Cardiac muscle cell (in vitro differentiated cells and primary cell): ENCODE results near the gene SYT10. TPM values are rescaled to one million over a fixed set of nuclear protein-coding genes. Genes with fewer than 3 reads are reported as not detected.

Experiments
- DNase-seq, 2 donors: peaks; one replicate each; pipeline versions ENCODE4 v3.0.0 to v3.0.0-alpha.2; 2010 to 2017; ENCODE audit warnings: low read depth in 1 of 2, low spot score in 1 of 2
- H3K27ac ChIP-seq: fragments of 200-600 bp; sonication (generic); 2 replicates; pipeline ENCODE4 v1.5.1; 2016
- H3K27me3 ChIP-seq: fragments of 200-600 bp; sonication (generic); 2 replicates; pipeline ENCODE4 v1.6.0; 2016; ENCODE audit warnings: control low read depth
- H3K36me3 ChIP-seq: fragments of 200-600 bp; sonication (generic); 2 replicates; pipeline ENCODE4 v1.5.1; 2016; ENCODE audit warnings: control low read depth
- H3K4me1 ChIP-seq: fragments of 200-600 bp; sonication (generic); 2 replicates; pipeline ENCODE4 v1.8.1; 2017; ENCODE audit warnings: low read depth, mild to moderate bottlenecking, mixed run types
- H3K4me3 ChIP-seq: fragments of 200-600 bp; sonication (generic); 2 replicates; pipeline ENCODE4 v1.5.1; 2016; ENCODE audit warnings: mild to moderate bottlenecking
- H3K9me3 ChIP-seq: fragments of 200-600 bp; sonication (generic); 2 replicates; pipeline ENCODE4 v1.5.1; 2017; ENCODE audit warnings: low read depth, mild to moderate bottlenecking, control low read depth
- polyA plus RNA-seq: library from polyadenylated mRNA; unstranded; fragments of >200 nt; fragmentation: Nextera tagmentation; extraction: Ambion mirVana; gene quantifications from 2 replicates; pipeline ENCODE4 v1.2.1, GENCODE V29; 2016
- total RNA-seq: library from RNA; depleted of rRNA; stranded (reverse); fragments of >200 nt; gene quantifications from 2 replicates; pipeline ENCODE4 v1.2.3, GENCODE V29; 2016
- TF ChIP-seq, protein P1 (sequence below): IDR thresholded peaks from 2 replicates; pipeline ENCODE4 v1.5.1; 2012; ENCODE audit warnings: low read depth, mild to moderate bottlenecking, low read length

SYT10 gene
- total and polyA plus RNA-seq, 2 experiments from 2014 or later, result 1.4 TPM

DNA sequence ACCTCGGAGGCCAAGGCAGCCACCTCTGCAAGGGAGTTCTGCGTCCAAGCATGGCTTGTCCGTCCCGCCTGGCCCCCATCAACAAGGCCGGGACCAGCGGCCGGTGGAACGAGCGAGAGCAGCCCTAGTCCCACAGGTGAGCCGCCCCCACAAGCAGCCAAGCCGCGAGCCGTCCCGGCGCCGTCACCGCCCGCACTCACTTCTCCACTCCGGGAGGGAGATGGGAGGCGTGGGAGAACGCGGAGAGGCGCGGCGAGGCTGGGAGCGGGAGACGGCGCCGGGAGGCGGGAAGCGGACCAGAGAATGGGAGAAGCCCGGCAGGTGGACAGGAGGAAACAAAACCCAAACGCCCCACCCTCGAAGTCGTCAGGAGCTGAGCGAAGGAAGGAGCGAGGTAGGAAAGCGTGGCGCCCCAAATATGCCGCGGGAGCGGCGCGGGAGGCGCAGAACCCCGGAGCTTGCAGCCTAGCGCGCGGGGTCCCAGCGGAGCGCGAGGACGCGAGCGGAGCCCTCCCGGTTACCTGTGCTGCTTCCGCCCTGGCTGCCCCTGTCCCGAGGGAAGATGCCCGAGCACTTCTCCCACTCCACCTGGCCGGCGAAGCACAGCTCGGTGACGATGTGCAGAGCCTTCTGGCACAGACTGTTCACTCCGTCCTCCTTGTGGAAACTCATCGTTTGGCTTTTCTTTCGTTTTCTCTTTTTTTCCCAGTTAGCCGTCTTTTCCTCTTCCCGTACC, 600 bp downstream of the SYT10 start:
- Histone ChIP-seq H3K36me3 (no peaks in the 10 kb centered on the region), H3K27me3 (peaks cover 12% of the 10 kb centered on the region), H3K27ac (no peak overlapping the region), H3K4me3 (peak overlapping the region; percentile 73), H3K4me1 (no peaks in the 10 kb centered on the region), H3K9me3 (no peaks in the 10 kb centered on the region)
- TF ChIP-seq, protein P1, sequence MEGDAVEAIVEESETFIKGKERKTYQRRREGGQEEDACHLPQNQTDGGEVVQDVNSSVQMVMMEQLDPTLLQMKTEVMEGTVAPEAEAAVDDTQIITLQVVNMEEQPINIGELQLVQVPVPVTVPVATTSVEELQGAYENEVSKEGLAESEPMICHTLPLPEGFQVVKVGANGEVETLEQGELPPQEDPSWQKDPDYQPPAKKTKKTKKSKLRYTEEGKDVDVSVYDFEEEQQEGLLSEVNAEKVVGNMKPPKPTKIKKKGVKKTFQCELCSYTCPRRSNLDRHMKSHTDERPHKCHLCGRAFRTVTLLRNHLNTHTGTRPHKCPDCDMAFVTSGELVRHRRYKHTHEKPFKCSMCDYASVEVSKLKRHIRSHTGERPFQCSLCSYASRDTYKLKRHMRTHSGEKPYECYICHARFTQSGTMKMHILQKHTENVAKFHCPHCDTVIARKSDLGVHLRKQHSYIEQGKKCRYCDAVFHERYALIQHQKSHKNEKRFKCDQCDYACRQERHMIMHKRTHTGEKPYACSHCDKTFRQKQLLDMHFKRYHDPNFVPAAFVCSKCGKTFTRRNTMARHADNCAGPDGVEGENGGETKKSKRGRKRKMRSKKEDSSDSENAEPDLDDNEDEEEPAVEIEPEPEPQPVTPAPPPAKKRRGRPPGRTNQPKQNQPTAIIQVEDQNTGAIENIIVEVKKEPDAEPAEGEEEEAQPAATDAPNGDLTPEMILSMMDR, result no peak
- peak in 1 of 2 donors; percentile 52 for DNase-seq

DNA sequence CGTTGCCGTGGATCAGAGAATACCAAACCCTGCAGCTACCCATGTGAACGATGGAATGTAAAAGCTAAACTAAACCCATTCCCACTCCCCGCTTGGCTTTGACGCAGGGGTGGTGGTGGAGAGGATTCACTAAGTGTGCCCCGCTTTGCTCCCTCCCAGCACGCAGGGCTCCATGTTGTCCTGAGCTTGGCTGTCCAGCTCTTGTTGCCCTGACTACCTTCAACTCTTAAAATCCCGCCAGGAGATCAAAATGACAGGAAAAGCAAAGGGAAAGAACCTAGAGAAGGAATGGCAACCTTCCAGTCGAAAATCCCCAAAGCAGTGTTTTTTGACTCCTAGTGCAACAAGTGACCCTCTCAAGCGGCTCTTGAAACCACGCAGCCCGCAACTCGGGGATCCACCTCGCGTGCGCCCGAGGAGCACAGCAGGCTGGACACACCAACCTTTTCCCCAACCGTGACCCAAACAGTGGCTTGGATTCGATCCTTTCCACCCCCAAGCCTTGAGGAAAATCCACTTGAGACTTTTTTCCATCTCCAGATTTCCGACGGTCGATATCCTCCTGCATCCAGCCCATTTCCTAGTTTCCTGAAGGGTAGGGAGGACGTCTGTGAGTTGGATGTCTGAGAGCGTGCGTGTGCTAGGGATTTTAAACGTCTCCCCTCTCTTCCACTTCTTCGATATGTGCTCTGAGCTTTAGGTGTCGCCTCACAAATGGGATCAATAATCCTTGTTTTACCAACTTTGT, 1.4 kb downstream of the SYT10 start:
- Histone ChIP-seq H3K27ac (no peak overlapping the region), H3K4me3 (peak overlapping the region; percentile 73), H3K4me1 (no peaks in the 10 kb centered on the region), H3K27me3 (peaks cover 12% of the 10 kb centered on the region), H3K9me3 (no peaks in the 10 kb centered on the region), H3K36me3 (no peaks in the 10 kb centered on the region)
- TF ChIP-seq, protein P1, result no peak
- peak in 1 of 2 donors; percentile 3 for DNase-seq

DNA sequence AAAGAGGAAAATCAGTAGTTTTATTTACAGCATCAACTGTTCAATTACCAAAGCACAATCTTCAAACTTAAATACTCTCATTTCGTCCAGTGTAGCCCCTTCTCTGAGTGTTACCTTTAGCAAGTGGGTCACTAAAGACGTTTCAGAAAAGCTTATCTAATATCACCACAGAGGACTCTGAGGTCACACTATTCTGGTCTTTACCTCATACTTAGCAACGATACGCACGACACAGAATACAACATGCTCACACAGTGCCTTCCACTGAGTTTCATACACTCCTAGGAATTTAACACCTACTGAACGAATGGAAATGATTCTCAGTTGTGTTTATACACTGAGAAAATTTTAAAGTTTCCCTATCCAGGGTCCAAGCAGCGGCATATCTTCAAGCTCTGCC, 2.0 kb downstream of the SYT10 start:
- no peaks in the 10 kb centered on the region for H3K4me1 ChIP-seq
- no peak for DNase-seq
- H3K27me3 ChIP-seq, result peaks cover 12% of the 10 kb centered on the region
- TF ChIP-seq, protein P1, result no peak
- H3K36me3 ChIP-seq, result no peaks in the 10 kb centered on the region
- no peaks in the 10 kb centered on the region for H3K9me3 ChIP-seq
- H3K27ac ChIP-seq, result no peak overlapping the region
- no peak overlapping the region for H3K4me3 ChIP-seq

DNA sequence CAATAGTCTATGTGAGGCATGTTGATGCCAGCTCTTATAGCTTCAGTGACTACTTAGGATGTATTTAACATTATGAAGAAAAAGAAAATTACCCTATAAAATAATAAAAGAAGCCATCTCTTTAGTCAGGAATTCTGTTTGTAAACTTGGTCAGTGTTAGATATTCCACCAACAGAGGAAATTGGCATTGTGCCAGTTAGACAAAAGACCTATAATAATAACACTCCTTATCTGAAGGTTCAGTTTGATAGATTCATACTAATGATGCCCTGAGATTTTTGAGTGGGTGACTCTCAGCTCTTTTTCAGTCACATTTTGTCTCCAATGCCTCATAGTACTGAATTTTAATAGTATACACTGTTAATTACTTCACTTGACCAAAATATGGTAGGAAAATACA, 6.6 kb downstream of the SYT10 start:
- Histone ChIP-seq H3K4me3 (no peak overlapping the region), H3K9me3 (no peaks in the 10 kb centered on the region), H3K4me1 (no peaks in the 10 kb centered on the region), H3K27me3 (peaks cover 3% of the 10 kb centered on the region), H3K27ac (no peak overlapping the region), H3K36me3 (no peaks in the 10 kb centered on the region)
- TF ChIP-seq, protein P1, result no peak
- no peak for DNase-seq

DNA sequence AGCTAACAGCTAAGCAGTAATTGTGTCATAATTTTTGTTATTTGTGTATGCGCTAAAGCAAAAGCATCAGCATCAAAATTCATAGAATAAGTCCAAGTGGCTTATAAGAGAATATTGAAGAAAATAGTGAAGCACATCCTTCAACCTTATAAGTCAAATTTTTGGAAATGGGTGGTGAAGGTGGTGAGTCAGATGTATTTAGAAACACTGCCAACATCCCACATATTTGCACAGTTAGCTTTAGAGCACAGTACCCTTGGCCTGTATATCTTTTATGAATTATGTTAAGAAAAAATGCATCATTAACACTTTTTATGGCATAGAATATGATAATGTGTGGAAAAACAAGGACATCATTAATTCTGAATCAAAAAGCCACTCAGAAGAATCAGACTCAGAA, 8.0 kb downstream of the SYT10 start:
- H3K27ac ChIP-seq, result no peak overlapping the region
- H3K27me3 ChIP-seq, result no peaks in the 10 kb centered on the region
- H3K4me3 ChIP-seq, result no peak overlapping the region
- TF ChIP-seq, protein P1, result no peak
- no peaks in the 10 kb centered on the region for H3K36me3 ChIP-seq
- H3K9me3 ChIP-seq, result no peaks in the 10 kb centered on the region
- H3K4me1 ChIP-seq, result no peaks in the 10 kb centered on the region
- no peak for DNase-seq
